OCI-LY3 (cell line): ENCODE results near the gene GJD2.

Experiments
- H2AFZ ChIP-seq: fragments of 200-600, 300-600 bp; shearing (Covaris generic); 2 replicates; pipeline ENCODE4 v1.6.0; 2014; ENCODE audit warnings: antibody characterized with exemption, low read depth, low read length
- H3K27ac ChIP-seq: fragments of 200-600, 300-600 bp; sonication (generic); 2 replicates; pipeline ENCODE4 v1.5.1; 2014; ENCODE audit warnings: mild to moderate bottlenecking, low read length, moderate library complexity, mixed read lengths
- H3K27me3 ChIP-seq: fragments of 200-600, 300-600 bp; sonication (generic); 2 replicates; pipeline ENCODE4 v1.6.1; 2014; ENCODE audit warnings: low read depth, low read length, mixed read lengths
- H3K36me3 ChIP-seq: fragments of 200-600, 300-600 bp; sonication (generic); replicated peaks from 2 replicates; pipeline ENCODE3; 2014; ENCODE audit warnings: low read depth, low read length, mixed read lengths
- H3K4me1 ChIP-seq: fragments of 300-600, 200-600 bp; sonication (generic); 2 replicates; pipeline ENCODE4 v1.6.1; 2014; ENCODE audit warnings: low read length, mixed read lengths
- H3K4me2 ChIP-seq: fragments of 200-600, 300-600 bp; sonication (generic); 2 replicates; pipeline ENCODE4 v1.6.1; 2014; ENCODE audit warnings: low read length, mixed read lengths
- H3K4me3 ChIP-seq: fragments of 300-600, 200-600 bp; sonication (generic); 2 replicates; pipeline ENCODE4 v1.5.1; 2014; ENCODE audit warnings: antibody characterized with exemption, mild to moderate bottlenecking, low read length, moderate library complexity
- H3K79me2 ChIP-seq: fragments of 300-600, 200-600 bp; shearing (Covaris generic); 2 replicates; pipeline ENCODE4 v1.6.1; 2014; ENCODE audit warnings: mild to moderate bottlenecking, low read length, mixed read lengths
- H3K9ac ChIP-seq: fragments of 300-600, 200-600 bp; shearing (Covaris generic); 2 replicates; pipeline ENCODE4 v1.6.0; 2014; ENCODE audit warnings: mild to moderate bottlenecking, low read length, moderate library complexity
- H3K9me3 ChIP-seq: fragments of 200-600, 300-600 bp; shearing (Covaris generic); 2 replicates; pipeline ENCODE4 v1.6.1; 2014; ENCODE audit warnings: low read length, mixed read lengths; ENCODE audit not compliant: insufficient read depth
- H4K20me1 ChIP-seq: fragments of 200-600, 300-600 bp; sonication (generic); 2 replicates; pipeline ENCODE4 v1.6.1; 2016; ENCODE audit warnings: low read length, mixed read lengths; ENCODE audit not compliant: insufficient read depth
- EZH2phosphoT487 ChIP-seq: fragments of 200-600 bp; shearing (Covaris generic); IDR thresholded peaks from 2 replicates; pipeline ENCODE4 v1.6.1; 2018; ENCODE audit warnings: antibody characterized with exemption, mixed run types, low read depth
- TF ChIP-seq, protein P1 (sequence below): fragments of 200-600, 300-600 bp; sonication (generic); IDR thresholded peaks from 2 replicates; pipeline ENCODE4 v1.5.1; 2014; ENCODE audit warnings: antibody characterized with exemption, low read length, low read depth

Gene GJD2

DNA sequence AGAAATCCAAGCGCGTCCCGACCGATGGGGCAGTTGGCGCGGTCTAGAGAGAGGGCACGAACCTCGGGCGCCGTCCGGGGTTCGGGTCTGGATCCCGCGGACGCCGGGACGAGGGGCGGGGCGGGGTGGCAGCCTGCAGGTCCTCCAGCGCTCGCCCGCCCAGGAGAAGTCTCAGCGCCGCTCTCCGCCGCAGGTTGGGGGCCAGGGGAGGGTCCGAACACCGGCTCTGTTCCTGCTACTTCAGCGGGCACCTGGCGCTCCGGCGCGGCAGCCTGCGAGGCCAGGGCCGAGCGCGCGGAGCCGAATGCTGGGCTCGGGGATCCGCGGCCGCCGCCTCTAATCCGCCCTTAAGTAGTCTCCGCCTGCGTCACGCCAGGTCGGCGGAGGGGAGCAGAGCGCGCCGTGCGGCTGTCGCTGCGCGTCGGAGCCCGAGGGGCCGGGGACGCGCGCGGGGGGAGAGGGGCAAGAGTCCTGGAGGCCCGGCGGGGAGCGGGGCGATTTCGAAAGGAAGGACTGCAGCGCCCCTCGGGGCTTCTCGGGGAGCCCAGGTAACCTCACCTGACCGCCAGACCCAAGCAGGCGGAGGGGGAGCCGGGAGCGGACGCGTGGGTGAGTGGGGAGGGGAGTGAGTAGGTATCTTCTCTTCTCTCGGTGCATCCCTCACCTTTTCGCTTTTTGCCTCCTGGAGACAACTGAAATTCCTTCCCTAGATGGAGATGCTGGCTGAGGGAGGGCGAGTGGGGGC is at the start of gene GJD2:
Gene GJD2 (minus strand): TSS at position 325 of the 745 bp plus-strand sequence. CDS start 510 bp downstream, outside the sequence.
- no peak for TF ChIP-seq EZH2phosphoT487
- TF ChIP-seq, protein P1, sequence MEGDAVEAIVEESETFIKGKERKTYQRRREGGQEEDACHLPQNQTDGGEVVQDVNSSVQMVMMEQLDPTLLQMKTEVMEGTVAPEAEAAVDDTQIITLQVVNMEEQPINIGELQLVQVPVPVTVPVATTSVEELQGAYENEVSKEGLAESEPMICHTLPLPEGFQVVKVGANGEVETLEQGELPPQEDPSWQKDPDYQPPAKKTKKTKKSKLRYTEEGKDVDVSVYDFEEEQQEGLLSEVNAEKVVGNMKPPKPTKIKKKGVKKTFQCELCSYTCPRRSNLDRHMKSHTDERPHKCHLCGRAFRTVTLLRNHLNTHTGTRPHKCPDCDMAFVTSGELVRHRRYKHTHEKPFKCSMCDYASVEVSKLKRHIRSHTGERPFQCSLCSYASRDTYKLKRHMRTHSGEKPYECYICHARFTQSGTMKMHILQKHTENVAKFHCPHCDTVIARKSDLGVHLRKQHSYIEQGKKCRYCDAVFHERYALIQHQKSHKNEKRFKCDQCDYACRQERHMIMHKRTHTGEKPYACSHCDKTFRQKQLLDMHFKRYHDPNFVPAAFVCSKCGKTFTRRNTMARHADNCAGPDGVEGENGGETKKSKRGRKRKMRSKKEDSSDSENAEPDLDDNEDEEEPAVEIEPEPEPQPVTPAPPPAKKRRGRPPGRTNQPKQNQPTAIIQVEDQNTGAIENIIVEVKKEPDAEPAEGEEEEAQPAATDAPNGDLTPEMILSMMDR: no peak
- H3K9ac ChIP-seq: no peak within 1 kb of the TSS
- no peaks in the 10 kb centered on the region for H4K20me1 ChIP-seq
- H3K4me3 ChIP-seq: no peak within 1 kb of the TSS
- H3K4me2 ChIP-seq: no peak within 1 kb of the TSS
- H3K36me3 ChIP-seq: no peaks in the 10 kb centered on the region
- H3K9me3 ChIP-seq: no peaks in the 10 kb centered on the region
- no peaks in the 10 kb centered on the region for H3K79me2 ChIP-seq
- H3K4me1 ChIP-seq: no peaks in the 10 kb centered on the region
- H3K27ac ChIP-seq: no peak within 1 kb of the TSS
- H3K27me3 ChIP-seq: peaks cover 24% of the 10 kb centered on the region
- no peak within 1 kb of the TSS for H2AFZ ChIP-seq

DNA sequence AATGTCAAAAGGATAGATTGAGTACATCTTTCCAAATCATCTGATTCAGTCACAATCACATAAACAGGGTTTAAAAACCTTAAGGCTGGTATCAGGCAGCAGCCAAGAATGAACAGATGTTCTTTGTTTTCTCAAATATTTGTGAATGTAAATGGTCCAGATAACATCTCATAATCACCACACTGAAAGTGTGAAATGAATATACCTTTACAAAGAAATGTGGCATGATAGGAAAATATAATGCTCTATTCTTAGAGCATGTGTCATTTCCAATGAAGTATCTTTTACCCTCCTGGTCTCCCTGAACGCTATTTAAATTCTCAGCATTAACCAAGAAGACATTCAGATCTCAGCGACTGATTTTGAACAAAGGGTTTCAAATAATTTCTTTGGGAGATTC is 49.3 kb upstream of the GJD2 start:
- no peak overlapping the region for H3K4me3 ChIP-seq
- H3K4me2 ChIP-seq: no peak overlapping the region
- H3K9ac ChIP-seq: no peak overlapping the region
- H2AFZ ChIP-seq: no peak overlapping the region
- H3K27me3 ChIP-seq: no peaks in the 10 kb centered on the region
- H3K36me3 ChIP-seq: no peaks in the 10 kb centered on the region
- TF ChIP-seq, protein P1: no peak
- TF ChIP-seq EZH2phosphoT487: no peak
- no peak overlapping the region for H3K27ac ChIP-seq
- H3K79me2 ChIP-seq: no peaks in the 10 kb centered on the region
- no peaks in the 10 kb centered on the region for H3K4me1 ChIP-seq
- no peaks in the 10 kb centered on the region for H3K9me3 ChIP-seq
- H4K20me1 ChIP-seq: no peaks in the 10 kb centered on the region

DNA sequence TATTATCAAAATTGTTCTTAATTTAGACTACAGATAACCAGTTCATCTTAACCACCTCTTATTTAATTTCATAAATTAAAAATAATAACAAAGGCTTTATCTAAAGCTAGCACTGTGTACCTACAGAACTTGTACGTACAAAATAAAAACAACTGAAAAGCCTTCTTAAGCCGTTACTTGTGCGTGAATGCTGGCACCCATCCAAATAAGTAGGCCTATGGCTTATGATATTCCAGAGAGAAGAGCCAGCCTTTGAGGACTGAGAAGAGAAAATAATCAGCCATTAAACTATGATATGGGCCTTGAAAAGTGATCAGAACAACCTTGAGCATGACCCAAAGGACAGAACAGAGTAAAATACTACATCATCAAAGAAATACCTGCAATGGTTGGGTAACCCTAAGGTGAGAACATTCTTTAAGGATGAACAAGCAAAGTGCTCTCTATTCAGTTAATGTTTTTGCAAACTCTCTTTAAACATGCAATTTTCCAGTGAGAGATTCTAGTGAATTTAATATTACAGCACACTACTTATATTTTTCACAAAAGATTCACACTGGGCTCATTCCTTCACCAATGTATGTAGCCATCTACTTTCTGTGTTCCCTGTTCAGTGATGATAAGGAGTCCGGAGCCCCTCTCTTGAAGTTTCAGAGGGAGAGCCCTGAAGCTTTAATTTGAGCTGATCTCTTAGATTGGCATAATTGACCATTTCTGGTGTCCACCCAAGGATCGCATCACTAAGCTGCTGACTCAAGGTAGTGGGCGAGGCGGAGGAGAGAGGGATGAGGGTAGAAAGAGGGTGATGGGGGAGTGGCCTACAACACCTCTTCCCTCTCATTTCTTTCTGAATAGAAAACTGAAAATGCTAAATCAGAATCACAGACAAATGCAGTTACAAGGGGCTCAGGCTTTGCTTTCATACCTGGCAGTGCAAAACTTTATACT is 48.3 kb upstream of the GJD2 start:
- Histone ChIP-seq H4K20me1 (no peaks in the 10 kb centered on the region), H3K27me3 (no peaks in the 10 kb centered on the region), H3K9ac (no peak overlapping the region), H3K36me3 (no peaks in the 10 kb centered on the region), H3K79me2 (no peaks in the 10 kb centered on the region), H3K9me3 (no peaks in the 10 kb centered on the region), H3K4me2 (no peak overlapping the region), H3K4me1 (no peaks in the 10 kb centered on the region), H3K27ac (no peak overlapping the region), H2AFZ (no peak overlapping the region), H3K4me3 (no peak overlapping the region)
- TF ChIP-seq EZH2phosphoT487: no peak
- TF ChIP-seq, protein P1: no peak

DNA sequence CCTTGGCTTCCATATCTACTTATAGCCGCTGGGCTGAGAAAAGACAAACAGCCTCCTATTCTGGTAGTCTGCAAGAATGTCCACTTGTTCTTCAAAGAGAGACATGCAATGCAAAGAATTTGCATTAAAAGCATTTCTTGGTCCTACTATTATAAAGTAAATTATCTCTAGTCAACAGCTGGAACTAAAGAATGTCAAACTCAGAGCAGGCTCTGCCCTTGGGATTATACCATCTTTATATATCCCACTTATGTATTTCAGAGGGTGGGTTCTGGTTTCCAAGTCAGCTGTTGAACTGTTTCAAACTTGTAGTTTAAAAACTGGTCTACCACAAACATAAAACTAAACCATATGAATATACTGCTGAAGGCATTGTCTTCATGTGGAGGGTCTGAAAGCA is 47.6 kb upstream of the GJD2 start:
- H3K4me3 ChIP-seq: no peak overlapping the region
- H4K20me1 ChIP-seq: no peaks in the 10 kb centered on the region
- H3K27ac ChIP-seq: no peak overlapping the region
- H3K79me2 ChIP-seq: no peaks in the 10 kb centered on the region
- TF ChIP-seq, protein P1: no peak
- TF ChIP-seq EZH2phosphoT487: no peak
- H3K9ac ChIP-seq: no peak overlapping the region
- 0 out of 2 replicates have a peak, but pooled peaks cover 5% of the 10 kb centered on the region for H3K27me3 ChIP-seq
- H3K4me1 ChIP-seq: no peaks in the 10 kb centered on the region
- no peaks in the 10 kb centered on the region for H3K36me3 ChIP-seq
- H3K4me2 ChIP-seq: no peak overlapping the region
- H2AFZ ChIP-seq: no peak overlapping the region
- H3K9me3 ChIP-seq: no peaks in the 10 kb centered on the region
